NAMALWA (cell line): ENCODE results near the gene PCCA.
"Not testable (repeated sequence)": the region's sequence is repeated elsewhere in the genome, so short reads cannot be mapped to it uniquely, and the experiment has no call there.

ENCODE experiments used
- DNase-seq: peaks from one replicate; pipeline ENCODE4 v3.0.0-alpha.2; 2015; ENCODE audit warnings: low spot score

PCCA gene

DNA sequence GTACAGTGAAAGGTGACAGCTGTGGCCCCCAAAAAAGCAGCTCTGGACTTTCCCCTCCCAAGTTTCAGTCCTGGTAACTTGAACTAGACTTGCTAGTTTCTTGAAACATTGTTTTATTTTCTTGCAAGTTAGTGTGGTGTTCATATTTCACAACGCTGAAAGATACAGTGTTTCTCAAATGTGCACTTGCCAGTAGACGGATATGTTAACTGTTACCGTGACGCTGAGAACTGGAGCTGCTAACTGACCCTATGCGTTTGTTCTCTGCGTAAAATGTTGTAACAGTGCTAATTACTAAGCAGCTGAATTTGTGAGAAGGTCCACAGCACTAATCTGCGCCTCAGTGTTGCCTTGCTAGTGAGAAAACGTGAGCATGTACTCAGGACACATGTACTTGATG lies 420.1 kb downstream of the PCCA start:
- no peak for DNase-seq

DNA sequence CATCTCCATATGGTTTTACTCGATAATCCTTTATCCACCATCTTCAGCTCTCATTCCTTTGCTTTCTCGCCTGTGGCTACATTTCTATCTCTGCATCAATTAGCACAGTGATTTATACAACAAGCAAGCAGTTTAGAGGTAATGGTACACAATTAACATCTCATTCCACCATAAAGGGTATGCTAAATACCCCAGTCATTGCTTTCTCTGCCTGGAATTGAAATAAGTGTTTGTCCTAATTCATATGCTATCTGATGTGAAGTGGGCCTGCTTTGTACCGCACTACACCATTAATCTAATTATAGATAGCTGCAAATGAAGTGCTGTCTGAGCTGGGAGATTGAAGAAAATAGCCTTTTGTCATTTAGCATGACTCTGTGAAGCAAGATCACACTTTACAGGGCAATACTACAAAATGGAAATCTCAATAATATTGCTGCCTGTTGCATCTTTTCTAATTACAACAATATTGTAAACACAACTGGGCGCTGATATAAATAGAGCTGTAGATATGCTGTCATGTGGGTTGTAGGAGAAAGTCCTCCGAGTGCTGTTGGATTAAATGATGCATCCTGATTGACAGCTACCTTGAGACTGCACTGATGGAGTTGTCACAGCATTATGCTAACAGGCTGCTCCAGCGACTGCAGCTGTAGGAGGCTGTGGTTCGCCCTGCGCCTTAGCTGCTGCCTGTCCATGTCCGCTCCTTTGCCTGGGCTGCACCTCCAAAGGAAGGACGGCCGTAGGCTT lies 421.5 kb downstream of the PCCA start:
- DNase-seq = no peak

- no peak for DNase-seq
Observed at GRCh38 chr13:100511466-100511865, 422.6 kb downstream of the PCCA start.

DNA sequence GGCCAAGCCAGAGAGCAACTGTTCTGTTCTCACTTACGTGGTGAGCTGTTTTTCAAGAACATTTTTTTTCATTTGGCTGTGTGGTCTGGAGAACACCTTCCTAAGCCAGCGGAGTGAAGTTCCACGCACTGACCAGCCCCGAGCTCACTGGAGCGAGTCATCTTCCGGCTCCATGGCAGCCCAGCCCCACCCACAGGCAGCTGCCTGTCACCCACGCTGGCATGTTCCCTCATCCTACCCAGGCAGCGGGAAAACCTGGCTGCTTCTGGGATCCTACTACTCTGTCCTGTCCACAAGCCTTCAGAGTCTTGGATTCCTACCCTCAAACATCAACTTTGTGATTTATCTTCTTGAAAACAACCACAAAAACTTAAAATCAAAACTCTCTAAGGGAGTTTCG lies 423.5 kb downstream of the PCCA start:
- DNase-seq = no peak

DNA sequence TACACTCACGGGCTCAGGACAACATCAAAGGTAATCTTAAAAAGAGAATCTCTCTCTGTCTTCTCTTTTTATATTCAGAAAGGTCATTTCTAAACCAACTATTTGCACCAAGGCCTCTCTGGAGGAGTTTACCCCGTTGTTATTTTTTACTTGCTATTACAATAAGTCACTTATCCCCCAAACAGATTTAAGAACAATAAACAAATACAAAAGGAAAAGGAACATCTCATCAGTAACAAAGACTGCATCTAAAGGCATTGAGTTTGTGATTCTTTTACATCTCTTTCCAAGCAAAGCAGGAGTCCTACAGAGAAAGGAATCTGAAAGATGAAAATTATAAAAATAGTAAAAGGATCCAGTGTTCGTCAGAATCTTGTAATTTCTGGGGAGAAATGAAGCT lies 424.3 kb downstream of the PCCA start:
- DNase-seq = no peak

- DNase-seq = no peak
Observed at GRCh38 chr13:100513987-100514670, 425.2 kb downstream of the PCCA start.

DNA sequence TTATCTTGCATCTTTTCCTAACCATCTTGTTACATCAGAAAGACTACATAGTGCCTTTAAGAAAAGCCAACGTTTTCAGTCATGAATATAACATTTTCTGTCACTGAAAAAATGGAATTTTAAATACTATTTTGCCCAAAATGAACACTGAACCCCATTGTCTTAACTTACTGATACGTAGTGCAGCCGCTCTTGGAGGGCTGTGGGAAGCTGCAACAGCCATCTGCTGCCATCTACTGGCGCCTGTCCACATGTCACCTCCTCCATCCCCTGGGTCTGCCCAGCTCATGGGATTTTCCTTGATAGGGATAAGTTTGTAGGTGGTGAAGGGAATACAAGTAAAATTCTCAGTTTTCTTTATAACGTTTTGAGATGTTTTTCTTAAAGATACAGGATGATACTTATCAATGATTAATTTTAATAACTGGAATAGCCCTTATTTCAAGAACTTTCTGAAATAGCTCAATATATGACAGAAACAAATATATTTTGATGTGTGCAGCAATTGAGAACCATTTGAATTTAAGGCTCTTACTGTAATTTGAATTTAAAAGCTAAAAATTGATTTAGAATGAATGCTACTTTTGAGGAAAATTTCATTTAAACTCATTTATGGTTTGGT lies 426.0 kb downstream of the PCCA start:
- peak; percentile 80 for DNase-seq

DNA sequence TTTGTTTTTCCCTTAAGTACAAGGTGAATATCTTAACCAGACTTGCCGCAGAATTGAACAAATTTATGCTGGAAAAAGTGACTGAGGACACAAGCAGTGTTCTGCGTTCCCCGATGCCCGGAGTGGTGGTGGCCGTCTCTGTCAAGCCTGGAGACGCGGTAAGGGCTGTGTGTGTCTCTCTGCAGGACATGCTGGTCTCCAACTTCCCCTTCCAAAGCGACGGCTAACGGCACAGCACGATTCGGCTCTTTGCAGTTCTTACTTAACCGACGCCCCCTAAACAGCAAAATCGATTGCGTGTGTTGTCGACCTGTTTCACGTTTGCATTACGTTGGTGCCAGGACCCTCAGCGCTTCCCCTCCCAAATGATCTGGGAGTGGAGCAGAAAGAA lies 426.5 kb downstream of the PCCA start:
- no peak for DNase-seq

GRCh38 chr13:100517135-100517534 lies 428.2 kb downstream of the PCCA start:
- no peak for DNase-seq

GRCh38 chr13:100517728-100518127 lies 428.8 kb downstream of the PCCA start:
- DNase-seq = no peak

GRCh38 chr13:100518394-100519062 lies 429.6 kb downstream of the PCCA start:
- no peak for DNase-seq

GRCh38 chr13:100519626-100520025 lies 430.7 kb downstream of the PCCA start:
- DNase-seq = no peak

GRCh38 chr13:100520936-100521850 lies 432.3 kb downstream of the PCCA start:
- no peak for DNase-seq

GRCh38 chr13:100521851-100522617 lies 433.1 kb downstream of the PCCA start:
- DNase-seq = no peak

- no peak for DNase-seq
Observed at GRCh38 chr13:100522618-100523309, 433.9 kb downstream of the PCCA start.

GRCh38 chr13:100523411-100523810 lies 434.5 kb downstream of the PCCA start:
- no peak for DNase-seq

DNA sequence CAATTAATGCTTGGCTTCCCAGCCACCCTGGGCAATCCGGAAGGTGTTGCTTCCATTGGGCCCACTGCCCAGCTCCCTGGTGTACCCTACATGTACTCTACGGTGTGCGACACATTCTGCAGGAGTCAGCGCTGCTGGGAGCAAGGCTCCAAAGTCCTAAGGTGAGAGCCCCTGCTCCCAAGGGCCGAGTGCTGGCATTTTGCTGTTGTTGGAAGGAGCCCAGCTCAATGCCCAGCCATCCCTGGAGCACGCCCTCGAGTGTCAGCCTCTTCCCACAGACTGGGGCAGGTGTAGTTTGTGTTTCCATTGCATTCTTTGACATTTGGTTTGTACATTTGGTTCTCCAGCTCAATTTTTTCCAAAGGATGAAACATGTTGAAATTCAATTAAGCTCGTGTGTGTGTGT lies 435.1 kb downstream of the PCCA start:
- DNase-seq = no peak

DNA sequence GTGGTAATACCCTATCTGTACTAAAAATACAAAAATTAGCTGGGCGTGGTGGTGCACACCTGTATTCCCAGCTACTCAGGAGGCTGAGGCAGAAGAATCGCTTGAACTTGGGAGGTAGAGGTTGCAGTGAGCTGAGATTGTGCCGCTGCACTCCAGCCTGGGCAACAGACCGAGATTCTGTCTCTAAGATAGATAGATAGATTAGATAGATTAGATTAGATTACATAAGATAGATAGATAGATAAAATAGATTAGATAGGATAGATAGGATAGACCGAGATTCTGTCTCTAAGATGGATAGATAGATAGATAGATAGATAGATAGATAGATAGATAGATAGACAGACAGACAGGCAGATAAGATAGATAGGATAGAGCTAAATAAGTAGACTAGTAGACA lies 435.8 kb downstream of the PCCA start:
- not testable (repeated sequence) for DNase-seq

DNA sequence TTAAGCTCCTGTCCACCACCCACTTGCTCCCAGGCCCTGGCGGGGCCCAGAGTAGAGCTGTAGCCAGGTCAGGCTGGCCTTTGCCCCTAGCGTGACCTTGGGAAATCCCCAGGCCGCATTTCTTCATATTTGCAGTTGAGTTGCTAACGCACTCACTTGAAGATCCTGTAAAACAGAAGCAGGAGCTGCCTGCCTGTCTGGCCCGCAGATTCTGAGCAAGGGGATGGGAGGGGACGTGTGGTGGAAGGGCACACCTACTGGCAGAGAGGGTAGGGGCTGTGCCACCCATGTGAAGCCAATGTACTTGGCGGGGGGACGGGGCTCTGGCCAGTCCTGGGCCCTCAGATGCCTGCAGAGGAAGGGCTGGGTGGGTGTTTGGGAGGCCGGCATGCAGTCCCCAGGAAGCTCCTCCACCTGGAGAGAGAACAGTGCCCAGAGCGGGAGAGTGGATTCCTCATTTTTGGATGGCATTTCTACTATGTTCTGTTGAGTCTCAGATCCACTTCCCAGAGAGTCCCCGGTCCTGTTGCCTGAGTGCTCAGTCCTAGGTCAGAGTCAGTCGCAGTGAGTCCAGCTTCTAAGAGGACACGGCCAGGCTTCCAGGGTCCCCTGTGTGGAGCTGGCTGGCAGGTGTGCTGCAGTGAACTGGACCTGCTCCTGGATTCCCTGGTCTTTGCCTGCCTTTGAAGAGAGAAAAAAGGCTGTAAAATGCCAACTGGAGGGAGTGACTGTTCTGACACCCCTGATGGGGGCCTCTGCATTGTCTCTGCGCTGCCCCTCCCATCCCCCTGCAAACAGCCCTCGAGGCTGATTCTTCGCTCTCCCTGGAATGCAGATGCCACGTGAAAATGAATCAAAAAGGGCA lies 436.8 kb downstream of the PCCA start:
- no peak for DNase-seq
